PC-3 (cell line): ENCODE data around the gene SPEF2. TPM values are rescaled to one million over a fixed set of nuclear protein-coding genes. Genes with fewer than 3 reads are reported as not detected.

Experiments used
- ATAC-seq: fragments of 200-7000 bp; cut with Tn5 transposase; 2 replicates; pipeline ENCODE4 v1.9.1; 2020; ENCODE audit warnings: mild to moderate bottlenecking, moderate library complexity
- BruUV-seq: library from RNA; stranded (reverse); fragments of 400-500 nt; replicated peaks from 2 replicates; lab custom pipeline; 2021; lab: Mats Ljungman, UMichigan
- CTCF ChIA-PET: fragments of 300-600 bp; sonication (Branson Sonifier 250); formaldehyde crosslinking; loops from one replicate; lab custom pipeline; 2022; ENCODE audit warnings: antibody characterized with exemption; lab: Charles Lee
- POLR2A ChIA-PET: fragments of 300-600 bp; sonication (Branson Sonifier 250); formaldehyde crosslinking; loops from one replicate; lab custom pipeline; 2022; ENCODE audit warnings: antibody characterized with exemption; ENCODE audit not compliant: unreplicated experiment; lab: Charles Lee
- DNase-seq: peaks from one replicate; pipeline ENCODE4 v3.0.0-alpha.2; 2015
- H2AFZ ChIP-seq: fragments of 300-600 bp; sonication (generic); 2 replicates; pipeline ENCODE4 v1.6.0; 2016; ENCODE audit warnings: antibody characterized with exemption, low read length
- H3F3A ChIP-seq: fragments of 300-600 bp; sonication (generic); one replicate; pipeline ENCODE4 v1.6.0; 2017; ENCODE audit warnings: antibody characterized with exemption, low read length, control low read depth, mild to moderate bottlenecking; ENCODE audit not compliant: unreplicated experiment
- H3K27ac ChIP-seq: fragments of 300-600 bp; sonication (generic); 2 replicates; pipeline ENCODE4 v1.5.1; 2016; ENCODE audit warnings: mild to moderate bottlenecking, low read length
- H3K27me3 ChIP-seq: fragments of 300-600 bp; sonication (generic); 2 replicates; pipeline ENCODE4 v1.6.1; 2016; ENCODE audit warnings: low read length, mixed read lengths
- H3K36me3 ChIP-seq: fragments of 300-600 bp; sonication (generic); 2 replicates; pipeline ENCODE4 v1.6.1; 2016; ENCODE audit warnings: low read depth, mixed run types, low read length, mixed read lengths
- H3K4me1 ChIP-seq: fragments of 300-600 bp; sonication (generic); 2 replicates; pipeline ENCODE4 v1.5.1; 2016; ENCODE audit warnings: low read length; ENCODE audit not compliant: insufficient read depth
- H3K4me2 ChIP-seq: fragments of 300-600 bp; sonication (generic); 2 replicates; pipeline ENCODE4 v1.6.0; 2016; ENCODE audit warnings: low read length
- H3K4me3 ChIP-seq: fragments of 300-600 bp; sonication (generic); 2 replicates; pipeline ENCODE4 v1.5.1; 2016; ENCODE audit warnings: mild to moderate bottlenecking, low read length, mixed read lengths
- H3K79me2 ChIP-seq: fragments of 300-600 bp; sonication (generic); 2 replicates; pipeline ENCODE4 v1.6.1; 2017; ENCODE audit warnings: low read length, mixed read lengths
- H3K9ac ChIP-seq: fragments of 300-600 bp; sonication (generic); 2 replicates; pipeline ENCODE4 v1.6.0; 2016; ENCODE audit warnings: mild to moderate bottlenecking, low read length
- H3K9me2 ChIP-seq: fragments of 300-600 bp; sonication (generic); replicated peaks from 2 replicates; pipeline ENCODE4 v1.6.1; 2016; ENCODE audit warnings: mixed run types, low read length, mixed read lengths
- H3K9me3 ChIP-seq: fragments of 300-600 bp; sonication (generic); 2 replicates; pipeline ENCODE4 v1.6.1; 2016; ENCODE audit warnings: low read length, mixed read lengths
- H4K20me1 ChIP-seq: fragments of 300-600 bp; sonication (generic); 2 replicates; pipeline ENCODE4 v1.6.1; 2016; ENCODE audit warnings: low read length, mixed read lengths
- CTCF ChIP-seq: fragments of 300-600 bp; sonication (generic); conservative IDR thresholded peaks from 2 replicates; pipeline ENCODE4 v1.5.1; 2017; ENCODE audit warnings: antibody characterized with exemption, low read depth, mild to moderate bottlenecking, low read length
- EZH2 ChIP-seq: fragments of 300-600 bp; sonication (generic); IDR thresholded peaks from one replicate; pipeline ENCODE4 v1.6.1; 2017; ENCODE audit warnings: antibody characterized with exemption, mild to moderate bottlenecking, low read length; ENCODE audit not compliant: unreplicated experiment
- EZH2phosphoT487 ChIP-seq: fragments of 300-600 bp; sonication (generic); IDR thresholded peaks from 2 replicates; pipeline ENCODE4 v1.6.1; 2018; ENCODE audit warnings: mild to moderate bottlenecking, antibody characterized with exemption, low read length, borderline replicate concordance
- intact Hi-C: fragments of 100-400 bp; cut with micrococcal nuclease; formaldehyde crosslinking; loops from 2 replicates; pipeline ENCODE4 v1.9.0; 2023
- total RNA-seq: library from RNA; depleted of rRNA; stranded (reverse); fragments of >200 nt; gene quantifications from 2 replicates; pipeline ENCODE4 v1.2.3, GENCODE V29; 2014

The SPEF2 gene
- total RNA-seq, 1 experiment from 2014 or later, result 2.3 TPM

GRCh38 chr5:35707659-35708058 is 90.0 kb downstream of the SPEF2 start:
- Histone ChIP-seq H2AFZ (no peak overlapping the region), H3K4me2 (no peak overlapping the region), H3K4me1 (no peaks in the 10 kb centered on the region), H4K20me1 (no peaks in the 10 kb centered on the region), H3K9ac (no peak overlapping the region), H3K36me3 (no peaks in the 10 kb centered on the region), H3K4me3 (no peak overlapping the region), H3K9me3 (no peaks in the 10 kb centered on the region), H3F3A (no peaks in the 10 kb centered on the region), H3K27me3 (no peaks in the 10 kb centered on the region), H3K27ac (no peak overlapping the region), H3K79me2 (no peaks in the 10 kb centered on the region), H3K9me2 (no peaks in the 10 kb centered on the region)
- ChIA-PET CTCF (no interaction called here), POLR2A (no interaction called here)
- no TSS peak for BruUV-seq
- ATAC-seq (no peak), DNase-seq (no peak)
- TF ChIP-seq CTCF, result no peak
- intact Hi-C loops, result no loop called here

- CTCF ChIA-PET, result no interaction called here
Observed at GRCh38 chr5:35709688-35710087, 92.0 kb downstream of the SPEF2 start.

GRCh38 chr5:35717718-35718117 is 100.1 kb downstream of the SPEF2 start:
- no peak overlapping the region for H3K27ac ChIP-seq
- no peaks in the 10 kb centered on the region for H3K9me2 ChIP-seq
- no peaks in the 10 kb centered on the region for H3K79me2 ChIP-seq
- H3K9me3 ChIP-seq, result no peaks in the 10 kb centered on the region
- no peak for TF ChIP-seq CTCF
- TF ChIP-seq EZH2phosphoT487, result no peak
- TF ChIP-seq EZH2, result no peak
- no peak overlapping the region for H3K9ac ChIP-seq
- CTCF ChIA-PET, result no interaction called here
- POLR2A ChIA-PET, result no interaction called here
- H3K27me3 ChIP-seq, result no peaks in the 10 kb centered on the region
- DNase-seq (no peak), ATAC-seq (no peak)
- no peak overlapping the region for H3K4me3 ChIP-seq
- H3K36me3 ChIP-seq, result no peaks in the 10 kb centered on the region
- no peak overlapping the region for H2AFZ ChIP-seq
- intact Hi-C loops, result no loop called here
- no peaks in the 10 kb centered on the region for H4K20me1 ChIP-seq
- H3K4me1 ChIP-seq, result no peaks in the 10 kb centered on the region
- H3K4me2 ChIP-seq, result no peak overlapping the region
- no TSS peak for BruUV-seq
- H3F3A ChIP-seq, result no peaks in the 10 kb centered on the region

More at GRCh38 chr5:35709688-35710087, 92.0 kb downstream of the SPEF2 start:
- Histone ChIP-seq H3K4me3 (no peak overlapping the region), H3K9me2 (no peaks in the 10 kb centered on the region), H3K36me3 (no peaks in the 10 kb centered on the region), H3K9me3 (no peaks in the 10 kb centered on the region), H3K27ac (no peak overlapping the region), H3K79me2 (no peaks in the 10 kb centered on the region), H3K27me3 (no peaks in the 10 kb centered on the region), H3K9ac (no peak overlapping the region), H3K4me1 (no peaks in the 10 kb centered on the region), H3K4me2 (no peak overlapping the region), H4K20me1 (no peaks in the 10 kb centered on the region), H2AFZ (no peak overlapping the region), H3F3A (no peaks in the 10 kb centered on the region)
- DNase-seq, result no peak
- TF ChIP-seq CTCF, result no peak
- TF ChIP-seq EZH2, result no peak
- TF ChIP-seq EZH2phosphoT487, result no peak
- no TSS peak for BruUV-seq
- ATAC-seq, result no peak
- POLR2A ChIA-PET, result no interaction called here
- intact Hi-C loops, result no loop called here
